GM21717 (cell line): Measurements from ENCODE around the gene SALL2.
A peak's percentile ranks its signal among the peaks of the same experiment; 100 is the strongest.

Experiments
- ATAC-seq: cut with Tn5 transposase; IDR thresholded peaks from one replicate; pipeline ENCODE4 v1.9.1; 2021; ENCODE audit warnings: mild to moderate bottlenecking, moderate library complexity; ENCODE audit not compliant: unreplicated experiment

Gene SALL2

GRCh38 chr14:21528381-21529348 is 2.5 kb upstream of the SALL2 start:
- ATAC-seq: no peak

- no peak for ATAC-seq
Measured at GRCh38 chr14:21527318-21527679, 1.2 kb upstream of the SALL2 start.

GRCh38 chr14:21526672-21527317 is 649 bp upstream of the SALL2 start:
- ATAC-seq: no peak

GRCh38 chr14:21525571-21525961 is 580 bp downstream of the SALL2 start:
- ATAC-seq: no peak

GRCh38 chr14:21524575-21525490 is 1.3 kb downstream of the SALL2 start:
- ATAC-seq: no peak

- ATAC-seq: no peak
Measured at GRCh38 chr14:21523203-21523602, 2.9 kb downstream of the SALL2 start.

GRCh38 chr14:21521501-21521900 is 4.6 kb downstream of the SALL2 start:
- no peak for ATAC-seq

- ATAC-seq: no peak
Measured at GRCh38 chr14:21520767-21521166, 5.4 kb downstream of the SALL2 start.

GRCh38 chr14:21518725-21519124 is 7.4 kb downstream of the SALL2 start:
- no peak for ATAC-seq

GRCh38 chr14:21514341-21514740 is 11.8 kb downstream of the SALL2 start:
- no peak for ATAC-seq

- peak; percentile 97 for ATAC-seq
Measured at GRCh38 chr14:21510735-21511657, 15.2 kb downstream of the SALL2 start, which contains the start of gene METTL3. Gene METTL3 (minus strand): TSS chr14:21511340. CDS start chr14:21511223, 117 bp downstream.

GRCh38 chr14:21509432-21510143 is 16.6 kb downstream of the SALL2 start:
- ATAC-seq: no peak

GRCh38 chr14:21506557-21506956 is 19.6 kb downstream of the SALL2 start:
- no peak for ATAC-seq

- peak; percentile 79 for ATAC-seq
Measured at GRCh38 chr14:21505012-21505553, 21.1 kb downstream of the SALL2 start.

- no peak for ATAC-seq
Measured at GRCh38 chr14:21503376-21503775, 22.8 kb downstream of the SALL2 start.

GRCh38 chr14:21501568-21501967 is 24.6 kb downstream of the SALL2 start:
- no peak for ATAC-seq

- no peak for ATAC-seq
Measured at GRCh38 chr14:21498540-21499526, 27.3 kb downstream of the SALL2 start.

- ATAC-seq: no peak
Measured at GRCh38 chr14:21496453-21496852, 29.7 kb downstream of the SALL2 start.
